ENCODE data around the gene FAM78A. TPM values are rescaled to one million over a fixed set of nuclear protein-coding genes. Genes with fewer than 3 reads are reported as not detected.
A peak's percentile ranks its signal among the peaks of the same experiment; 100 is the strongest.

The FAM78A gene
- total RNA-seq, 1 experiment from 2014 or later = 0.07 TPM

- ATAC-seq (no peak), DNase-seq (no peak)
- BruUV-seq (replicated peaks) = no TSS peak
- H2AFZ ChIP-seq (ENCODE audit: low read length) = no peak overlapping the region
- H4K20me1 ChIP-seq (ENCODE audit: low read length) = no peaks in the 10 kb centered on the region
- TF ChIP-seq EZH2 (IDR thresholded peaks at IDR 0.05; ENCODE audit: low read length, unreplicated experiment) = no peak
- no peak for TF ChIP-seq EZH2phosphoT487 (IDR thresholded peaks at IDR 0.05; ENCODE audit: borderline replicate concordance, low read length)
- TF ChIP-seq CTCF (conservative IDR thresholded peaks at IDR 0.05; ENCODE audit: low read depth, low read length) = no peak
- CTCF ChIA-PET = no interaction called here
- no peak overlapping the region for H3K9ac ChIP-seq (ENCODE audit: low read length)
- no peaks in the 10 kb centered on the region for H3K36me3 ChIP-seq (ENCODE audit: low read depth, low read length)
- H3K27ac ChIP-seq (ENCODE audit: low read length) = no peak overlapping the region
- no peaks in the 10 kb centered on the region for H3K79me2 ChIP-seq (ENCODE audit: low read length)
- no peak overlapping the region for H3K4me3 ChIP-seq (ENCODE audit: low read length)
- no peak overlapping the region for H3K4me2 ChIP-seq (ENCODE audit: low read length)
- H3F3A ChIP-seq (ENCODE audit: low read length, unreplicated experiment) = no peaks in the 10 kb centered on the region
- no peaks in the 10 kb centered on the region for H3K27me3 ChIP-seq (ENCODE audit: low read length)
- intact Hi-C loops (cut with micrococcal nuclease) = no loop called here
- H3K9me2 ChIP-seq (replicated peaks; ENCODE audit: low read length) = no peaks in the 10 kb centered on the region
- no peaks in the 10 kb centered on the region for H3K4me1 ChIP-seq (ENCODE audit: insufficient read depth, low read length)
- POLR2A ChIA-PET (ENCODE audit: unreplicated experiment) = no interaction called here
- no peaks in the 10 kb centered on the region for H3K9me3 ChIP-seq (ENCODE audit: low read length)
Measured at GRCh38 chr9:131254626-131255025, 21.7 kb downstream of the FAM78A start.

- no peak overlapping the region for H3K27ac ChIP-seq (ENCODE audit: low read length)
- no TSS peak for BruUV-seq (replicated peaks)
- intact Hi-C loops (cut with micrococcal nuclease) = no loop called here
- no peak overlapping the region for H3K4me3 ChIP-seq (ENCODE audit: low read length)
- CTCF ChIA-PET = no interaction called here
- POLR2A ChIA-PET (ENCODE audit: unreplicated experiment) = no interaction called here
- H3K4me1 ChIP-seq (ENCODE audit: insufficient read depth, low read length) = no peaks in the 10 kb centered on the region
- H2AFZ ChIP-seq (ENCODE audit: low read length) = no peak overlapping the region
- TF ChIP-seq EZH2 (IDR thresholded peaks at IDR 0.05; ENCODE audit: low read length, unreplicated experiment) (no peak), CTCF (conservative IDR thresholded peaks at IDR 0.05; ENCODE audit: low read depth, low read length) (no peak), EZH2phosphoT487 (IDR thresholded peaks at IDR 0.05; ENCODE audit: borderline replicate concordance, low read length) (no peak)
- no peaks in the 10 kb centered on the region for H3F3A ChIP-seq (ENCODE audit: low read length, unreplicated experiment)
- no peak overlapping the region for H3K9ac ChIP-seq (ENCODE audit: low read length)
- no peaks in the 10 kb centered on the region for H3K27me3 ChIP-seq (ENCODE audit: low read length)
- H3K9me2 ChIP-seq (replicated peaks; ENCODE audit: low read length) = no peaks in the 10 kb centered on the region
- no peak overlapping the region for H3K4me2 ChIP-seq (ENCODE audit: low read length)
- H3K79me2 ChIP-seq (ENCODE audit: low read length) = no peaks in the 10 kb centered on the region
- H3K36me3 ChIP-seq (ENCODE audit: low read depth, low read length) = no peaks in the 10 kb centered on the region
- no peaks in the 10 kb centered on the region for H4K20me1 ChIP-seq (ENCODE audit: low read length)
- DNase-seq = peak; percentile 7
- no peak for ATAC-seq
- H3K9me3 ChIP-seq (ENCODE audit: low read length) = no peaks in the 10 kb centered on the region
Measured at GRCh38 chr9:131253891-131254491, 22.3 kb downstream of the FAM78A start.

- ChIA-PET POLR2A (ENCODE audit: unreplicated experiment) (no interaction called here), CTCF (no interaction called here)
- Histone ChIP-seq H3K4me3 (ENCODE audit: low read length) (no peak overlapping the region), H3K4me1 (ENCODE audit: insufficient read depth, low read length) (no peaks in the 10 kb centered on the region), H3K9me3 (ENCODE audit: low read length) (no peaks in the 10 kb centered on the region), H3K27me3 (ENCODE audit: low read length) (no peaks in the 10 kb centered on the region), H3K79me2 (ENCODE audit: low read length) (no peaks in the 10 kb centered on the region), H3K36me3 (ENCODE audit: low read depth, low read length) (no peaks in the 10 kb centered on the region), H3K4me2 (ENCODE audit: low read length) (no peak overlapping the region), H3F3A (ENCODE audit: low read length, unreplicated experiment) (no peaks in the 10 kb centered on the region), H3K27ac (ENCODE audit: low read length) (no peak overlapping the region), H2AFZ (ENCODE audit: low read length) (no peak overlapping the region), H3K9ac (ENCODE audit: low read length) (no peak overlapping the region), H4K20me1 (ENCODE audit: low read length) (no peaks in the 10 kb centered on the region), H3K9me2 (replicated peaks; ENCODE audit: low read length) (no peaks in the 10 kb centered on the region)
- no peak for ATAC-seq
- intact Hi-C loops (cut with micrococcal nuclease) = no loop called here
- TF ChIP-seq EZH2phosphoT487 (IDR thresholded peaks at IDR 0.05; ENCODE audit: borderline replicate concordance, low read length) (no peak), CTCF (conservative IDR thresholded peaks at IDR 0.05; ENCODE audit: low read depth, low read length) (no peak), EZH2 (IDR thresholded peaks at IDR 0.05; ENCODE audit: low read length, unreplicated experiment) (no peak)
- DNase-seq = no peak
- no TSS peak for BruUV-seq (replicated peaks)
Measured at GRCh38 chr9:131252120-131252519, 24.2 kb downstream of the FAM78A start.
